ENCODE measurements around the gene CAPN2.

GRCh38 chr1:223703668-223704013, 8.7 kb upstream of the CAPN2 start:
- TF ChIP-seq, protein P1, sequence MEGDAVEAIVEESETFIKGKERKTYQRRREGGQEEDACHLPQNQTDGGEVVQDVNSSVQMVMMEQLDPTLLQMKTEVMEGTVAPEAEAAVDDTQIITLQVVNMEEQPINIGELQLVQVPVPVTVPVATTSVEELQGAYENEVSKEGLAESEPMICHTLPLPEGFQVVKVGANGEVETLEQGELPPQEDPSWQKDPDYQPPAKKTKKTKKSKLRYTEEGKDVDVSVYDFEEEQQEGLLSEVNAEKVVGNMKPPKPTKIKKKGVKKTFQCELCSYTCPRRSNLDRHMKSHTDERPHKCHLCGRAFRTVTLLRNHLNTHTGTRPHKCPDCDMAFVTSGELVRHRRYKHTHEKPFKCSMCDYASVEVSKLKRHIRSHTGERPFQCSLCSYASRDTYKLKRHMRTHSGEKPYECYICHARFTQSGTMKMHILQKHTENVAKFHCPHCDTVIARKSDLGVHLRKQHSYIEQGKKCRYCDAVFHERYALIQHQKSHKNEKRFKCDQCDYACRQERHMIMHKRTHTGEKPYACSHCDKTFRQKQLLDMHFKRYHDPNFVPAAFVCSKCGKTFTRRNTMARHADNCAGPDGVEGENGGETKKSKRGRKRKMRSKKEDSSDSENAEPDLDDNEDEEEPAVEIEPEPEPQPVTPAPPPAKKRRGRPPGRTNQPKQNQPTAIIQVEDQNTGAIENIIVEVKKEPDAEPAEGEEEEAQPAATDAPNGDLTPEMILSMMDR (conservative IDR thresholded peaks at IDR 0.05) = no peak
- TF ChIP-seq EZH2 (IDR thresholded peaks at IDR 0.05; ENCODE audit: low read depth) = no peak
